Neural cell (in vitro differentiated cells): ENCODE results near the gene AP2B1. TPM values are rescaled to one million over a fixed set of nuclear protein-coding genes. Genes with fewer than 3 reads are reported as not detected.

Source experiments
- H2AFZ ChIP-seq: fragments of 200-600, 300-800 bp; sonication (generic), shearing (Covaris generic); 2 replicates; pipeline ENCODE4 v1.6.0; 2014; ENCODE audit warnings: low read depth, mild to moderate bottlenecking, antibody characterized with exemption, low read length, moderate library complexity
- H3F3A ChIP-seq: fragments of 200-600 bp; shearing (Covaris generic); 2 replicates; pipeline ENCODE4 v1.6.1; 2016; ENCODE audit warnings: mild to moderate bottlenecking, moderate library complexity, mixed read lengths, antibody characterized with exemption, low read length; ENCODE audit not compliant: insufficient read depth, poor library complexity, severe bottlenecking
- H3K27ac ChIP-seq: fragments of 200-600, 300-800 bp; sonication (generic), shearing (Covaris generic); 2 replicates; pipeline ENCODE4 v1.5.1; 2014; ENCODE audit warnings: mild to moderate bottlenecking, low read length, moderate library complexity
- H3K27me3 ChIP-seq: fragments of 300-800, 200-600 bp; sonication (generic), shearing (Covaris generic); 2 replicates; pipeline ENCODE4 v1.6.0; 2014; ENCODE audit warnings: mild to moderate bottlenecking, low read depth, low read length, moderate library complexity; ENCODE audit not compliant: insufficient read depth
- H3K36me3 ChIP-seq: fragments of 300-800, 200-600 bp; sonication (generic), shearing (Covaris generic); 2 replicates; pipeline ENCODE4 v1.5.1; 2014; ENCODE audit warnings: mild to moderate bottlenecking, antibody characterized with exemption, low read length, moderate library complexity; ENCODE audit not compliant: insufficient read depth
- H3K4me2 ChIP-seq: fragments of 300-800, 200-600 bp; sonication (generic), shearing (Covaris generic); 2 replicates; pipeline ENCODE4 v1.6.0; 2014; ENCODE audit warnings: mild to moderate bottlenecking, low read length
- H3K4me3 ChIP-seq: fragments of 300-800, 200-600 bp; sonication (generic), shearing (Covaris generic); 2 replicates; pipeline ENCODE4 v1.5.1; 2014; ENCODE audit warnings: mild to moderate bottlenecking, low read length, moderate library complexity
- H3K79me2 ChIP-seq: fragments of 200-600 bp; shearing (Covaris generic); replicated peaks from 2 replicates; pipeline ENCODE4 v1.6.0; 2014; ENCODE audit warnings: mild to moderate bottlenecking, low read length, moderate library complexity; ENCODE audit not compliant: insufficient read depth
- H3K9ac ChIP-seq: fragments of 300-800, 200-600 bp; sonication (generic), shearing (Covaris generic); 2 replicates; pipeline ENCODE4 v1.6.1; 2016; ENCODE audit warnings: mild to moderate bottlenecking, low read length, mixed read lengths
- H3K9me2 ChIP-seq: fragments of 200-600 bp; shearing (Covaris generic); 2 replicates; pipeline ENCODE4 v1.6.1; 2016; ENCODE audit warnings: mild to moderate bottlenecking, low read length, mixed read lengths; ENCODE audit not compliant: insufficient read depth
- H3K9me3 ChIP-seq: fragments of 200-600, 300-800 bp; sonication (generic), shearing (Covaris generic); 2 replicates; pipeline ENCODE4 v1.6.1; 2016; ENCODE audit warnings: mild to moderate bottlenecking, mixed run types, low read length, moderate library complexity, mixed read lengths
- H4K20me1 ChIP-seq: fragments of 200-600 bp; shearing (Covaris generic); 2 replicates; pipeline ENCODE4 v1.6.1; 2016; ENCODE audit warnings: mild to moderate bottlenecking, mixed run types; ENCODE audit not compliant: insufficient read depth
- EP300 ChIP-seq: fragments of 450-650 bp; conservative IDR thresholded peaks from 2 replicates; pipeline ENCODE4 v1.6.1; 2014; ENCODE audit warnings: antibody characterized with exemption, mild to moderate bottlenecking, moderate library complexity; ENCODE audit not compliant: poor library complexity, severe bottlenecking
- EZH2 ChIP-seq: fragments of 200-600, 300-800 bp; shearing (Covaris generic), sonication (generic); IDR thresholded peaks from 2 replicates; pipeline ENCODE4 v1.6.1; 2014; ENCODE audit warnings: antibody characterized with exemption, low read length, borderline replicate concordance, mild to moderate bottlenecking; ENCODE audit not compliant: insufficient read depth, poor library complexity, severe bottlenecking
- MXI1 ChIP-seq: fragments of 450-650 bp; conservative IDR thresholded peaks from 2 replicates; pipeline ENCODE4 v1.6.1; 2014; ENCODE audit warnings: antibody characterized with exemption, mild to moderate bottlenecking; ENCODE audit not compliant: poor library complexity, severe bottlenecking
- POLR2AphosphoS5 ChIP-seq: IDR thresholded peaks from 2 replicates; pipeline ENCODE4 v1.6.1; 2012
- RAD21 ChIP-seq: fragments of 450-650 bp; conservative IDR thresholded peaks from 2 replicates; pipeline ENCODE4 v1.6.1; 2014; ENCODE audit warnings: antibody characterized with exemption, mild to moderate bottlenecking, moderate library complexity
- SMC3 ChIP-seq: fragments of 450-650 bp; conservative IDR thresholded peaks from 2 replicates; pipeline ENCODE4 v1.6.1; 2014; ENCODE audit warnings: antibody characterized with exemption, mild to moderate bottlenecking, moderate library complexity; ENCODE audit not compliant: poor library complexity
- TAF1 ChIP-seq: IDR thresholded peaks from 2 replicates; pipeline ENCODE4 v1.6.1; 2012; ENCODE audit warnings: low read depth
- polyA plus RNA-seq: library from polyadenylated mRNA; depleted of rRNA; stranded (reverse); fragments of >200 nt; gene quantifications from 2 replicates; pipeline ENCODE4 v1.2.3, GENCODE V29; 2014
- TF ChIP-seq, protein P1 (sequence below): IDR thresholded peaks from 2 replicates; pipeline ENCODE4 v1.6.1; 2012; ENCODE audit warnings: borderline replicate concordance
- TF ChIP-seq, protein P2 (sequence below): fragments of 450-650 bp; IDR thresholded peaks from 2 replicates; pipeline ENCODE4 v1.5.1; 2014; ENCODE audit warnings: antibody characterized with exemption, mild to moderate bottlenecking, moderate library complexity; ENCODE audit not compliant: poor library complexity, severe bottlenecking

Gene AP2B1
- polyA plus RNA-seq, 1 donor from 2014 or later, result 59.5 TPM

DNA sequence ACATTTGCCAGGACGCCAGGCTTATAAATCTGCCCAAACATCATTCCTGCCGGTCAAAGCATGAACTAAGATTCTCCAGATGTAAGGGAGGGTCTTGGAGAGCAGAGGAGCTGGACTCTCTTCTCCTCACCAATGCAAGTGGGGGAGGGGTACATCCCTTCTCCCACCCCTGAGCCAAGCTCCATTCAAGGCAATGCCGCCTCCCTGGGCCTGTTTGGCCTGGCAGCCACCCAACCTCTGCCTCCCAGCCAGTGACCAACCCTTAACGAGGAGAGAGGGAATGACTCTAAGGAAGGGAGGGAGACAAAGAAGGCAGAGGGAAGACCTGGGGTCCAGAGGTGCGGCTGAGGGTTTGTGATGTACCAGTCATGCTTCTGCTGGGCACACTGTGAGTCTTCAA lies 187.4 kb downstream of the AP2B1 start:
- TF ChIP-seq, protein P1, sequence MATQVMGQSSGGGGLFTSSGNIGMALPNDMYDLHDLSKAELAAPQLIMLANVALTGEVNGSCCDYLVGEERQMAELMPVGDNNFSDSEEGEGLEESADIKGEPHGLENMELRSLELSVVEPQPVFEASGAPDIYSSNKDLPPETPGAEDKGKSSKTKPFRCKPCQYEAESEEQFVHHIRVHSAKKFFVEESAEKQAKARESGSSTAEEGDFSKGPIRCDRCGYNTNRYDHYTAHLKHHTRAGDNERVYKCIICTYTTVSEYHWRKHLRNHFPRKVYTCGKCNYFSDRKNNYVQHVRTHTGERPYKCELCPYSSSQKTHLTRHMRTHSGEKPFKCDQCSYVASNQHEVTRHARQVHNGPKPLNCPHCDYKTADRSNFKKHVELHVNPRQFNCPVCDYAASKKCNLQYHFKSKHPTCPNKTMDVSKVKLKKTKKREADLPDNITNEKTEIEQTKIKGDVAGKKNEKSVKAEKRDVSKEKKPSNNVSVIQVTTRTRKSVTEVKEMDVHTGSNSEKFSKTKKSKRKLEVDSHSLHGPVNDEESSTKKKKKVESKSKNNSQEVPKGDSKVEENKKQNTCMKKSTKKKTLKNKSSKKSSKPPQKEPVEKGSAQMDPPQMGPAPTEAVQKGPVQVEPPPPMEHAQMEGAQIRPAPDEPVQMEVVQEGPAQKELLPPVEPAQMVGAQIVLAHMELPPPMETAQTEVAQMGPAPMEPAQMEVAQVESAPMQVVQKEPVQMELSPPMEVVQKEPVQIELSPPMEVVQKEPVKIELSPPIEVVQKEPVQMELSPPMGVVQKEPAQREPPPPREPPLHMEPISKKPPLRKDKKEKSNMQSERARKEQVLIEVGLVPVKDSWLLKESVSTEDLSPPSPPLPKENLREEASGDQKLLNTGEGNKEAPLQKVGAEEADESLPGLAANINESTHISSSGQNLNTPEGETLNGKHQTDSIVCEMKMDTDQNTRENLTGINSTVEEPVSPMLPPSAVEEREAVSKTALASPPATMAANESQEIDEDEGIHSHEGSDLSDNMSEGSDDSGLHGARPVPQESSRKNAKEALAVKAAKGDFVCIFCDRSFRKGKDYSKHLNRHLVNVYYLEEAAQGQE, result no peak
- TF ChIP-seq POLR2AphosphoS5 (no peak), EP300 (no peak), SMC3 (no peak), EZH2 (no peak), TAF1 (no peak), RAD21 (no peak), MXI1 (no peak)
- TF ChIP-seq, protein P2, sequence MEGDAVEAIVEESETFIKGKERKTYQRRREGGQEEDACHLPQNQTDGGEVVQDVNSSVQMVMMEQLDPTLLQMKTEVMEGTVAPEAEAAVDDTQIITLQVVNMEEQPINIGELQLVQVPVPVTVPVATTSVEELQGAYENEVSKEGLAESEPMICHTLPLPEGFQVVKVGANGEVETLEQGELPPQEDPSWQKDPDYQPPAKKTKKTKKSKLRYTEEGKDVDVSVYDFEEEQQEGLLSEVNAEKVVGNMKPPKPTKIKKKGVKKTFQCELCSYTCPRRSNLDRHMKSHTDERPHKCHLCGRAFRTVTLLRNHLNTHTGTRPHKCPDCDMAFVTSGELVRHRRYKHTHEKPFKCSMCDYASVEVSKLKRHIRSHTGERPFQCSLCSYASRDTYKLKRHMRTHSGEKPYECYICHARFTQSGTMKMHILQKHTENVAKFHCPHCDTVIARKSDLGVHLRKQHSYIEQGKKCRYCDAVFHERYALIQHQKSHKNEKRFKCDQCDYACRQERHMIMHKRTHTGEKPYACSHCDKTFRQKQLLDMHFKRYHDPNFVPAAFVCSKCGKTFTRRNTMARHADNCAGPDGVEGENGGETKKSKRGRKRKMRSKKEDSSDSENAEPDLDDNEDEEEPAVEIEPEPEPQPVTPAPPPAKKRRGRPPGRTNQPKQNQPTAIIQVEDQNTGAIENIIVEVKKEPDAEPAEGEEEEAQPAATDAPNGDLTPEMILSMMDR, result no peak
- no peak overlapping the region for H2AFZ ChIP-seq
- no peaks in the 10 kb centered on the region for H3F3A ChIP-seq
- no peaks in the 10 kb centered on the region for H4K20me1 ChIP-seq
- no peak overlapping the region for H3K4me3 ChIP-seq
- H3K27ac ChIP-seq, result no peak overlapping the region
- no peaks in the 10 kb centered on the region for H3K79me2 ChIP-seq
- no peak overlapping the region for H3K4me2 ChIP-seq
- H3K27me3 ChIP-seq, result no peaks in the 10 kb centered on the region
- no peaks in the 10 kb centered on the region for H3K9me2 ChIP-seq
- no peaks in the 10 kb centered on the region for H3K9me3 ChIP-seq
- H3K9ac ChIP-seq, result no peak overlapping the region
- no peaks in the 10 kb centered on the region for H3K36me3 ChIP-seq

DNA sequence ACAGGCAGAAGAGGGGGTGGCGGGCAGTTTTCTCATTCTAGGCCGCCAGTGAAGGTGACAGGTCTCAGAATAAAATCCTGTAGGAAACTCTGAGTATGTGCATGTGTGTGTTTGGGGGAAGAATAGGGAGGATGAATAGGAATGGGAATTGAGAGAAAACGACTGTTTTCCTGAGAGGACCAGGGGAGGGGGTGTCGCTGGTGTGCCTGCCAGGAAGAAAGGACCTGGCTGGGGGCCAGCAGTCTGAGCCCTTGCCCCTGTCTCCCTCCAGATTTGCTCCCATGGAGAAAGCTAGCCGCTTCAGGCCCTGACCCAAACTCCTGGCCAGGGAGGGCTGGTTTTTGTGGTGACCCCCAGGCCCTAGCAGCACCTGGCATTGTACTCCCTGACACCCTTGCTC lies 187.9 kb downstream of the AP2B1 start:
- no peak overlapping the region for H3K4me2 ChIP-seq
- no peaks in the 10 kb centered on the region for H3K36me3 ChIP-seq
- no peak overlapping the region for H3K27ac ChIP-seq
- no peak overlapping the region for H3K9ac ChIP-seq
- no peaks in the 10 kb centered on the region for H3K79me2 ChIP-seq
- no peak overlapping the region for H3K4me3 ChIP-seq
- H3K9me3 ChIP-seq, result no peaks in the 10 kb centered on the region
- no peak for TF ChIP-seq POLR2AphosphoS5
- no peak for TF ChIP-seq RAD21
- TF ChIP-seq, protein P2, result no peak
- TF ChIP-seq MXI1, result no peak
- no peak for TF ChIP-seq EP300
- no peaks in the 10 kb centered on the region for H3K9me2 ChIP-seq
- no peaks in the 10 kb centered on the region for H3K27me3 ChIP-seq
- H2AFZ ChIP-seq, result no peak overlapping the region
- H4K20me1 ChIP-seq, result no peaks in the 10 kb centered on the region
- no peaks in the 10 kb centered on the region for H3F3A ChIP-seq
